GM19324 (cell line): ENCODE data around the gene RASGEF1C.

ENCODE experiments used
- ATAC-seq: cut with Tn5 transposase; IDR thresholded peaks from one replicate; pipeline ENCODE4 v1.9.1; 2021; ENCODE audit warnings: mild to moderate bottlenecking, moderate library complexity; ENCODE audit not compliant: unreplicated experiment, low FRiP score

The RASGEF1C gene

GRCh38 chr5:180138214-180138975 lies 70.6 kb downstream of the RASGEF1C start:
- no peak for ATAC-seq

- ATAC-seq, result no peak
These were observed 71.4 kb downstream of the RASGEF1C start for GRCh38 chr5:180137401-180138213.

- ATAC-seq, result no peak
These were observed 72.2 kb downstream of the RASGEF1C start for GRCh38 chr5:180136630-180137381.

- no peak for ATAC-seq
These were observed 72.9 kb downstream of the RASGEF1C start for GRCh38 chr5:180135967-180136629.

GRCh38 chr5:180135128-180135955 lies 73.7 kb downstream of the RASGEF1C start:
- ATAC-seq, result no peak

GRCh38 chr5:180133971-180134508 lies 75.0 kb downstream of the RASGEF1C start:
- ATAC-seq, result no peak

- ATAC-seq, result no peak
These were observed 75.5 kb downstream of the RASGEF1C start for GRCh38 chr5:180133551-180133950.

- no peak for ATAC-seq
These were observed 76.0 kb downstream of the RASGEF1C start for GRCh38 chr5:180133060-180133459.

- no peak for ATAC-seq
These were observed 77.9 kb downstream of the RASGEF1C start for GRCh38 chr5:180130876-180131740.

GRCh38 chr5:180130291-180130869 lies 78.6 kb downstream of the RASGEF1C start:
- no peak for ATAC-seq

GRCh38 chr5:180129291-180130190 lies 79.5 kb downstream of the RASGEF1C start:
- ATAC-seq, result no peak

- no peak for ATAC-seq
These were observed 80.2 kb downstream of the RASGEF1C start for GRCh38 chr5:180128671-180129261.

- ATAC-seq, result no peak
These were observed 81.0 kb downstream of the RASGEF1C start for GRCh38 chr5:180127682-180128670.

GRCh38 chr5:180126716-180127681 lies 82.0 kb downstream of the RASGEF1C start:
- ATAC-seq, result no peak
